Stimulated activated memory B cell treated with anti-CD40 and anti-IgM and Interleukin-4, amounts not matched to agents 10 μg/mL and 1 μg/mL and 100 μg/mL, for 72 hours (primary cell): Measurements from ENCODE around the gene MS4A4E.
"Not testable (repeated sequence)": the region's sequence is repeated elsewhere in the genome, so short reads cannot be mapped to it uniquely, and the experiment has no call there.

ENCODE experiments used
- ATAC-seq: fragments of 150-1000 bp; cut with Tn5 transposase; 2 replicates; pipeline ENCODE4 v1.10.0; 2021
- H3K27ac Mint-ChIP-seq: one replicate; pipeline ENCODE4 v1.8.0; 2022; ENCODE audit warnings: mild to moderate bottlenecking, mixed read lengths
- H3K27me3 Mint-ChIP-seq: one replicate; pipeline ENCODE4 v1.8.0; 2022; ENCODE audit warnings: mixed read lengths
- H3K36me3 Mint-ChIP-seq: one replicate; pipeline ENCODE4 v1.8.0; 2022; ENCODE audit warnings: mixed read lengths
- H3K4me1 Mint-ChIP-seq: one replicate; pipeline ENCODE4 v1.8.0; 2022; ENCODE audit warnings: mixed read lengths
- H3K4me3 Mint-ChIP-seq: one replicate; pipeline ENCODE4 v1.8.0; 2022; ENCODE audit warnings: mild to moderate bottlenecking, moderate library complexity, mixed read lengths
- H3K9me3 Mint-ChIP-seq: one replicate; pipeline ENCODE4 v1.8.0; 2022; ENCODE audit warnings: mixed read lengths

MS4A4E gene

GRCh38 chr11:60242740-60243239, at the start of gene MS4A4E:
TSS of gene MS4A4E (minus strand) at chr11:60243137. CDS start at chr11:60230055, 13,082 bp downstream.
- Mint-ChIP-seq H3K4me1 (peaks cover 6% of the 10 kb centered on the region), H3K27me3 (peaks cover 38% of the 10 kb centered on the region), H3K4me3 (no peak within 1 kb of the TSS), H3K27ac (no peak within 1 kb of the TSS), H3K36me3 (no peaks in the 10 kb centered on the region), H3K9me3 (no peaks in the 10 kb centered on the region)
- no peak for ATAC-seq

- no peak overlapping the region for H3K27ac Mint-ChIP-seq
- peaks cover 11% of the 10 kb centered on the region for H3K36me3 Mint-ChIP-seq
- peaks cover 29% of the 10 kb centered on the region for H3K27me3 Mint-ChIP-seq
- no peak for ATAC-seq
- peaks cover 11% of the 10 kb centered on the region for H3K9me3 Mint-ChIP-seq
- H3K4me1 Mint-ChIP-seq = no peaks in the 10 kb centered on the region
- H3K4me3 Mint-ChIP-seq = no peak overlapping the region
Observed at GRCh38 chr11:60292145-60292544, 49.2 kb upstream of the MS4A4E start.

- H3K27ac Mint-ChIP-seq = no peak overlapping the region
- H3K4me1 Mint-ChIP-seq = no peaks in the 10 kb centered on the region
- peaks cover 11% of the 10 kb centered on the region for H3K36me3 Mint-ChIP-seq
- ATAC-seq = no peak
- H3K9me3 Mint-ChIP-seq = peaks cover 11% of the 10 kb centered on the region
- H3K27me3 Mint-ChIP-seq = peaks cover 15% of the 10 kb centered on the region
- no peak overlapping the region for H3K4me3 Mint-ChIP-seq
Observed at GRCh38 chr11:60288531-60288930, 45.6 kb upstream of the MS4A4E start.

- H3K27ac Mint-ChIP-seq = not testable (repeated sequence)
Observed at GRCh38 chr11:60285411-60286126, 42.6 kb upstream of the MS4A4E start.

GRCh38 chr11:60282286-60282685, 39.3 kb upstream of the MS4A4E start:
- Mint-ChIP-seq H3K9me3 (no peaks in the 10 kb centered on the region), H3K36me3 (no peaks in the 10 kb centered on the region), H3K27me3 (no peaks in the 10 kb centered on the region), H3K27ac (no peak overlapping the region), H3K4me1 (peaks cover 15% of the 10 kb centered on the region), H3K4me3 (no peak overlapping the region)
- ATAC-seq = no peak

More at GRCh38 chr11:60285411-60286126, 42.6 kb upstream of the MS4A4E start:
- peaks cover 11% of the 10 kb centered on the region for H3K9me3 Mint-ChIP-seq
- H3K27me3 Mint-ChIP-seq = peaks cover 15% of the 10 kb centered on the region
- not testable (repeated sequence) for H3K4me3 Mint-ChIP-seq, H3K4me1 Mint-ChIP-seq, ATAC-seq
- peaks cover 11% of the 10 kb centered on the region for H3K36me3 Mint-ChIP-seq

GRCh38 chr11:60281485-60281884, 38.5 kb upstream of the MS4A4E start:
- Mint-ChIP-seq H3K4me3 (no peak overlapping the region), H3K27ac (no peak overlapping the region), H3K9me3 (no peaks in the 10 kb centered on the region), H3K36me3 (no peaks in the 10 kb centered on the region), H3K4me1 (peaks cover 15% of the 10 kb centered on the region), H3K27me3 (no peaks in the 10 kb centered on the region)
- no peak for ATAC-seq

- peak; percentile 92 for ATAC-seq
- Mint-ChIP-seq H3K9me3 (no peaks in the 10 kb centered on the region), H3K4me1 (peaks cover 15% of the 10 kb centered on the region), H3K27me3 (no peaks in the 10 kb centered on the region), H3K4me3 (no peak within 1 kb of the TSS), H3K27ac (no peak within 1 kb of the TSS), H3K36me3 (no peaks in the 10 kb centered on the region)
Observed at GRCh38 chr11:60280412-60280811, 37.5 kb upstream of the MS4A4E start, which contains the start of gene MS4A4A. TSS of gene MS4A4A (plus strand) at chr11:60280666. CDS start at chr11:60280676, 10 bp downstream.

GRCh38 chr11:60274416-60274815, 31.5 kb upstream of the MS4A4E start:
- peaks cover 20% of the 10 kb centered on the region for H3K4me1 Mint-ChIP-seq
- peaks cover 5% of the 10 kb centered on the region for H3K36me3 Mint-ChIP-seq
- ATAC-seq = no peak
- H3K27ac Mint-ChIP-seq = no peak overlapping the region
- H3K4me3 Mint-ChIP-seq = no peak overlapping the region
- no peaks in the 10 kb centered on the region for H3K27me3 Mint-ChIP-seq
- no peaks in the 10 kb centered on the region for H3K9me3 Mint-ChIP-seq

GRCh38 chr11:60265373-60266214, 22.7 kb upstream of the MS4A4E start:
- H3K36me3 Mint-ChIP-seq = peaks cover 5% of the 10 kb centered on the region
- H3K27me3 Mint-ChIP-seq = peaks cover 7% of the 10 kb centered on the region
- H3K4me3 Mint-ChIP-seq = no peak overlapping the region
- H3K4me1 Mint-ChIP-seq = no peaks in the 10 kb centered on the region
- H3K27ac Mint-ChIP-seq = no peak overlapping the region
- ATAC-seq = no peak
- H3K9me3 Mint-ChIP-seq = peaks cover 4% of the 10 kb centered on the region

- Mint-ChIP-seq H3K27ac (no peak overlapping the region), H3K36me3 (peaks cover 5% of the 10 kb centered on the region)
Observed at GRCh38 chr11:60264644-60265043, 21.7 kb upstream of the MS4A4E start.

GRCh38 chr11:60263402-60263801, 20.5 kb upstream of the MS4A4E start:
- Mint-ChIP-seq H3K4me3 (no peak overlapping the region), H3K4me1 (no peaks in the 10 kb centered on the region), H3K27me3 (peaks cover 11% of the 10 kb centered on the region), H3K36me3 (peaks cover 5% of the 10 kb centered on the region), H3K9me3 (peaks cover 4% of the 10 kb centered on the region), H3K27ac (no peak overlapping the region)
- no peak for ATAC-seq

More at GRCh38 chr11:60264644-60265043, 21.7 kb upstream of the MS4A4E start:
- peaks cover 4% of the 10 kb centered on the region for H3K9me3 Mint-ChIP-seq
- H3K4me1 Mint-ChIP-seq = no peaks in the 10 kb centered on the region
- peaks cover 11% of the 10 kb centered on the region for H3K27me3 Mint-ChIP-seq
- ATAC-seq = no peak
- no peak overlapping the region for H3K4me3 Mint-ChIP-seq

- no peak for ATAC-seq
- Mint-ChIP-seq H3K27ac (no peak overlapping the region), H3K4me3 (no peak overlapping the region), H3K9me3 (peaks cover 4% of the 10 kb centered on the region), H3K4me1 (no peaks in the 10 kb centered on the region), H3K36me3 (peaks cover 5% of the 10 kb centered on the region), H3K27me3 (peaks cover 11% of the 10 kb centered on the region)
Observed at GRCh38 chr11:60261014-60261413, 18.1 kb upstream of the MS4A4E start.

GRCh38 chr11:60257956-60258722, 15.2 kb upstream of the MS4A4E start:
- ATAC-seq = no peak
- H3K4me3 Mint-ChIP-seq = no peak overlapping the region
- H3K9me3 Mint-ChIP-seq = peaks cover 19% of the 10 kb centered on the region
- H3K36me3 Mint-ChIP-seq = peaks cover 15% of the 10 kb centered on the region
- H3K27me3 Mint-ChIP-seq = peaks cover 24% of the 10 kb centered on the region
- H3K27ac Mint-ChIP-seq = no peak overlapping the region
- H3K4me1 Mint-ChIP-seq = no peaks in the 10 kb centered on the region

- peak; percentile 66 for ATAC-seq
- Mint-ChIP-seq H3K9me3 (peaks cover 15% of the 10 kb centered on the region), H3K4me1 (peaks cover 10% of the 10 kb centered on the region), H3K27ac (no peak overlapping the region), H3K4me3 (no peak overlapping the region), H3K36me3 (peaks cover 9% of the 10 kb centered on the region), H3K27me3 (peaks cover 50% of the 10 kb centered on the region)
Observed at GRCh38 chr11:60252213-60253108, 9.5 kb upstream of the MS4A4E start.
